Measurements from ENCODE around the gene DCLRE1B.

Gene DCLRE1B

GRCh38 chr1:113886417-113887401 lies 18.4 kb upstream of the DCLRE1B start:
- in situ Hi-C loops (cut with HindIII; ENCODE audit: low sequenced_read_pairs), result no loop called here

DNA sequence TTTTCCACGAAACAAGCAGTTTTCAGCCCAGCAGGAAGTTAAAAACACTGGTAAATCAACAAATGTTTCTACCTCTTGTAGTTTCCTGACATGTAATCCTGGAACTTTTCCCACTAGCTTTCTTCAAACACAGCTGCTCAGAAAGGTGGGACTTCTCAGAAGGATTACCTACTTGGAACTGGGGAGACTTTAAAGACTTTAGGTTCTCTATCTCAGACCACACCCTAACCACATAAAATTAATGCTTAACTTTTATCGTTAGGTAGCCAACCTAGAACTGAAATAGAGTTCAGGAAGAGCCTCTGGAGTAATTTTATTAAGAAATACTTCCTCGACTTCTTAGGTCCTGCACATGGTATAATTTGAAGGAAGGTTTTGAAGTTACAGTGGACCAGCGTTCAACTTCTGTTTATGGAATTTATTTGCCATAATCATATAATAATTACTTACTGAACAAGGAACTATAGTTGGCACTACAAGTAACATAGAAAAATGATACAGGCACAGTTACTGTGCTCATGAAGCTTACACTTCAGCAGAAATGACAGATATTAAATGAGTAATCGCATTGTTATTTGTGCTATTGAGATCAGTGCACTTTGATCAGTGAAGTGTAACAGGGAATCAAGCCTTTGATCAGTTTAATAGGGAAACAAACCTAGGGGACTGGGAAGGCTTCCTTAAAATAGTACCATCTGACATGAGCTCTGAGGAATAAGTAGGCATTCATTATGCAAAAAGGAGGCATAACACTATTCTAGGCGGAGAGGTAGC lies 17.5 kb upstream of the DCLRE1B start, which contains the start of gene BCL2L15:
Gene BCL2L15 (minus strand): TSS at position 180 of the 774 bp plus-strand sequence. CDS start 206 bp downstream, outside the sequence.
- in situ Hi-C loops (cut with HindIII; ENCODE audit: low sequenced_read_pairs), result no loop called here

DNA sequence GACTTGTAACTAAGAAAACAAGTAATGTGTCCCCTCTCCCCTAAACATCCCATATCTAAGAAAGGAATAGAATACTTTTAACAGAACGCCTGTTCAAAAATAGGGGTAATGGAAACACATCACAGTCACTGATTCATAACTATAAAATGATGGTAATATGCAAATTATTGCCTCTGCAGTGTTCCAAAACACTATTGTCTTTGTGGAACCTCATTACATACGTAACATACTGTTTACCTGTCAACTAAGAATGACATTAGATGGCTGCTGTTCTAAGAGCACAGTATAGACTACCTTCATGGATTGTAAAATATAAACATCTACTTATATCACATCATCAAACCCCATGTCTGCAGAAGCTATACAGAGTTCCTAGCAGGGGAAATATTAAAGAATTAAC lies 14.3 kb upstream of the DCLRE1B start:
- in situ Hi-C loops (cut with HindIII; ENCODE audit: low sequenced_read_pairs), result no loop called here

GRCh38 chr1:113891631-113892220 lies 13.4 kb upstream of the DCLRE1B start:
- in situ Hi-C loops (cut with HindIII; ENCODE audit: low sequenced_read_pairs), result no loop called here

DNA sequence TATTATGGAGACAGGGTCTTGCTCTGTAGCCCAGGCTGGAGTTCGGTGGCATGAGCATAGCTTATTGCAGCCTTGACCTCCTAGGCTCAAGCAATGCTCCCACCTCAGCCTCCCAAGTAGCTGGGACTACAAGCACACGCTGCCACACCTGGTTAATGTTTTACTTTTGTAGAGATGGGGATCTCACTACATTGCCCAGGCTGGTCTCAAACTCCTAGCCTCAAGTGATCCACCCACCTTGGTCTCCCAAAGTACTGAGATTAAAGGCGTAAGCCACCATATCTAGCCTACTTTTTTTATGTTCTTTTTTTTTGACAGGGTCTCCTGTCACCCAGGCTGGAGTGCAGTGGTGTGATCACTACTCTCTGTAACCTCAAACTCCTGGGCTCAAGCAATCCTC lies 11.9 kb upstream of the DCLRE1B start:
- in situ Hi-C loops (cut with HindIII; ENCODE audit: low sequenced_read_pairs), result no loop called here

DNA sequence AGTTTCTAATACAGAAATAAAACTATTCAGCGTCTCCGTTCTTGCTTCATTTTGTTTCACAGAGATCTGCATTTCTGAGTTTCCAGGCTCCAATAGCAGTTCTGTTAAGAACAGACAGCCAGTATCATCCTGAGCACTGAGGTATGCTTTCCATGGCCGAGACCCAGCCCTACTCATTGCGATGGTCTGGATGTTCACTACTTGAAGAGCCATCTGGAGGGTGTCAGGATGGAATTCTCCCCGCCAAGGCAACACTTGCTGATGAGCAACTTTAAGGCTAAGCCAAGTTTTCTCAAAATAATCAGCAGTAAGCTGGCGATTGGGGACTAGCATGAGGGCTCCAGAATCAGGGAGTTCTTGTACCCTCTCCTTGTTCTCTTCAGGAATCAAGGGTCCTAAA lies 10.0 kb upstream of the DCLRE1B start:
- in situ Hi-C loops (cut with HindIII; ENCODE audit: low sequenced_read_pairs), result no loop called here

DNA sequence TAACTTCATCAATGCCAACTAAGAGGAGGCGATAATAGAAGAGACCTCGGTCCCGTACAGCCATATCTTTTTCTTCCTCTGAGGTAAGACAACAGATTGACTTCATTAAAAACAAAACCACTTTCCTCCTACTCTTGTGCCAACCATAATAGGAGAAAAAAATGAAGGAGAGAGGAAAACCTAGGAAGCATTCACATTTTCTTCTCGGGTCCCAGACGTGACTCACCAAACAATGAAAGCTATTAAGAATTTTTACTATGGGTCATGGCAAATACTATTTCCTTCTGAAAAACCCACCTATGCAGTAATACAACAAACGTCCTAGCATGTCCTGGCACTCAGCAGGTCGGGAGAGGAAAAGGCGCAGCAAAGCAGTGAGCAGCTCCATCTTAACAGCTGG lies 9.2 kb upstream of the DCLRE1B start:
- in situ Hi-C loops (cut with HindIII; ENCODE audit: low sequenced_read_pairs), result no loop called here

GRCh38 chr1:113898241-113898814 lies 6.8 kb upstream of the DCLRE1B start:
- in situ Hi-C loops (cut with HindIII; ENCODE audit: low sequenced_read_pairs), result no loop called here

DNA sequence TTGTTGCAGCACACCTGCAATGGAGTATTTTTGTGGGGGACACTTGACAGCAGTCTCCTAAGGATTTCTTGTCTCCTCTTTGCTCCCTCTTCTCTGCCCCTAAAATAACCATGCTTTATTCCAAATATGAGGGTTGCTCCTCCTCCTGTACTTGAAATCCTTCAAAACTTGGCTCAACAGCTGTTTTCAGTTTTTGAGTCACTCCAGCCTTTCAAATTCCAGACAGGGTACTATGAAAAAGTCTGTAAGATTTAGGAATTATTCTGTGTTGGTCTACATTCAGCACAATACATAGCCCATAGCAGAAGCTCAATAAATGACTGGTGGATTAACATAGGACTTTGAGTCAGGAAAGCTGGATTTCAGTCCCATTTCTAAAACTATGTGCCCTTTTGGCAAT lies 6.0 kb upstream of the DCLRE1B start:
- in situ Hi-C loops (cut with HindIII; ENCODE audit: low sequenced_read_pairs), result no loop called here

GRCh38 chr1:113901191-113901590 lies 3.9 kb upstream of the DCLRE1B start:
- in situ Hi-C loops (cut with HindIII; ENCODE audit: low sequenced_read_pairs), result no loop called here

- in situ Hi-C loops (cut with HindIII; ENCODE audit: low sequenced_read_pairs), result no loop called here
Observed at GRCh38 chr1:113903501-113904292, 1.4 kb upstream of the DCLRE1B start.

GRCh38 chr1:113904293-113904673 lies 843 bp upstream of the DCLRE1B start:
- in situ Hi-C loops (cut with HindIII; ENCODE audit: low sequenced_read_pairs), result no loop called here

- in situ Hi-C loops (cut with HindIII; ENCODE audit: low sequenced_read_pairs), result no loop called here
Observed at GRCh38 chr1:113905435-113905861, 322 bp downstream of the DCLRE1B start.

- in situ Hi-C loops (cut with HindIII; ENCODE audit: low sequenced_read_pairs), result no loop called here
Observed at GRCh38 chr1:113912594-113913311, 7.6 kb downstream of the DCLRE1B start.

GRCh38 chr1:113913312-113913668 lies 8.2 kb downstream of the DCLRE1B start:
- in situ Hi-C loops (cut with HindIII; ENCODE audit: low sequenced_read_pairs), result no loop called here

DNA sequence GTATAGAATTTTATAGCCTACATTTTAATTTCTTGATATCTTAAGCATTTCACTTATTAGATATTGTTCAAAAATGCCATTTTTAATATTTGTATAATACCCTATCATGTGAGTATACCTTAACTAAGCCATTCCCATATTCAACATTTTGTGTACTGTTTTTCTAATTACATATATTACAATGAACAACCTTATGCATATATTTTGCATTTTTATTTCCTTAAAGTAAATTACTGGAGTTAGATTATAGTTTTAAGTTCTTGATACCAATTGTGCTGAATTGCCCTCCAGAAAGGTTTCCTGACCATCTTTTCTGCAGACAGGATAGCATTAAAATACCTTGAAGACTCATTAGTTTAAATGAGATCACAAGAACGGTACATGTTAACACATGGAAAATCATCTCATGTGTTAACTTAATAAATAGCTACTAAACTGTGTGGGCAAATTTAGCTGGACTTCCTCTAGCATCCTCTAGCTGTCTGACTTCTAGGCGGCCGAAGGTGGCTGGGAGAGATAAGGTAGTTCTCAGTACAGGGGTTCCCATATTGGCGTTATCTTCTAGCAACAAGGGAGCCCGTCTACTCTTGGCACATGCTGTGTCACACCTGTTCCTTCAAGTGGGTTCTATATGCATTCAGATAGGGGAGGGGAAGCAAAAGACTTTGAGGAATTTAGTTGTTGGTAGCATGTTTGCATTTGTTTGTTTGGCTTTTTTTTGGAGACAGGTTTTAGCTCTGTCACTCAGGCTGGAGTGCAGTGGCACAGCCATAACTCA lies 8.9 kb downstream of the DCLRE1B start:
- in situ Hi-C loops (cut with HindIII; ENCODE audit: low sequenced_read_pairs), result no loop called here

GRCh38 chr1:113916974-113917373 lies 11.8 kb downstream of the DCLRE1B start:
- in situ Hi-C loops (cut with HindIII; ENCODE audit: low sequenced_read_pairs), result no loop called here

DNA sequence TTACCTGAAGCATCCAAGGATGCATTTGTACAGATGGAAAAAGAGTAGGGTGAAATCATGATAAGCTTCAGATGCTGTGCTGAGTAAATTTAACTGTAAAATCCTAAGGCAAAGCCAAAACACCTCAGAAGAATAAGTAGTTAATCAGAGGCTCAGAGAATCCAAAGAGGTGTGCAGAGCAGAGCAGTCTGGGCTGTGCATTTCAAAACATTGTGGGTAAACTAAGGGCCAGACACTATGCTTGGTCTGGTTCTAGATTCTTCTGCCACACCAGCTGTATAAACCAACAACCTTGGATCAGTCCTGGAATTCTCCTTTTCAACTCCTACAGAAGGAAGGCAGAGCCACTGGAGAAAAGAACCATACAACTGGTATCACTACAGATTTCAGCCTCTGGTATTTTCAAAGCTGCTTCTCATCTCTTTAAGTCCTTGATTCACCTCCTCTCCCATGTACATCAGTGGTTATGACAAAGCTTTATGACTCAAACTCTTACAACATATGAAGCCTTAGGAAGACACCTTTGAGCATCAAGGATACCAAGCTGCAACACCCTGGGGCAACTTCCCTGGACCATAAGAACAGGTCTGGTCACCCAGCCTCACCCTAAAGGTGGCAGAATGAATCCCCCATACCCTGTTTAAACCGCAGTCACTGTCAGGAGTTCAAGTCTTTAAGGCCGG lies 12.4 kb downstream of the DCLRE1B start:
- in situ Hi-C loops (cut with HindIII; ENCODE audit: low sequenced_read_pairs), result no loop called here
